Calu3 (cell line): ENCODE measurements around the gene GRM7. TPM values are rescaled to one million over a fixed set of nuclear protein-coding genes. Genes with fewer than 3 reads are reported as not detected.

ENCODE experiments used
- BruUV-seq: library from RNA; stranded (reverse); fragments of 400-500 nt; replicated peaks from 2 replicates; lab custom pipeline; 2021; lab: Mats Ljungman, UMichigan
- CTCF ChIA-PET: fragments of 300-600 bp; sonication (Branson Sonifier 250); formaldehyde crosslinking; loops from one replicate; lab custom pipeline; 2022; ENCODE audit warnings: antibody characterized with exemption; lab: Charles Lee
- DNase-seq: peaks from one replicate; pipeline ENCODE4 v3.0.0; 2022
- H3K27ac Mint-ChIP-seq: one replicate; pipeline ENCODE4 v1.8.0; 2022; ENCODE audit warnings: mixed read lengths; ENCODE audit not compliant: unreplicated experiment
- H3K27me3 Mint-ChIP-seq: one replicate; pipeline ENCODE4 v1.8.0; 2022; ENCODE audit warnings: mixed read lengths; ENCODE audit not compliant: unreplicated experiment
- H3K36me3 Mint-ChIP-seq: one replicate; pipeline ENCODE4 v1.8.0; 2022; ENCODE audit warnings: mild to moderate bottlenecking, moderate library complexity, mixed read lengths; ENCODE audit not compliant: insufficient read depth, unreplicated experiment
- H3K4me1 Mint-ChIP-seq: one replicate; pipeline ENCODE4 v1.8.0; 2022; ENCODE audit warnings: mild to moderate bottlenecking, low read depth, mixed read lengths; ENCODE audit not compliant: unreplicated experiment
- H3K4me3 Mint-ChIP-seq: one replicate; pipeline ENCODE4 v1.8.0; 2022; ENCODE audit warnings: mild to moderate bottlenecking, low read depth, moderate library complexity, mixed read lengths; ENCODE audit not compliant: unreplicated experiment
- H3K9me3 Mint-ChIP-seq: one replicate; pipeline ENCODE4 v1.8.0; 2022; ENCODE audit warnings: low read depth, mixed read lengths; ENCODE audit not compliant: unreplicated experiment
- CTCF ChIP-seq: fragments of 200-600 bp; IDR thresholded peaks from one replicate; pipeline ENCODE4 v1.8.0; 2022; ENCODE audit warnings: antibody characterized with exemption; ENCODE audit not compliant: unreplicated experiment
- intact Hi-C: fragments of 100-400 bp; cut with micrococcal nuclease; formaldehyde crosslinking; loops from one replicate; pipeline ENCODE4 v1.10.0; 2022; ENCODE audit not compliant: unreplicated experiment
- total RNA-seq: library from RNA; stranded (reverse); gene quantifications from 2 replicates; pipeline ENCODE4 v1.2.3, GENCODE V29; 2022

GRM7 gene
- total RNA-seq, 1 experiment from 2014 or later = not detected

- CTCF ChIA-PET = no interaction called here
- no peaks in the 10 kb centered on the region for H3K27me3 Mint-ChIP-seq
- DNase-seq = no peak
- intact Hi-C loops = no loop called here
- no peak for TF ChIP-seq CTCF
- no peak overlapping the region for H3K27ac Mint-ChIP-seq
- BruUV-seq = no TSS peak
- no peaks in the 10 kb centered on the region for H3K4me1 Mint-ChIP-seq
- H3K4me3 Mint-ChIP-seq = no peak overlapping the region
- no peaks in the 10 kb centered on the region for H3K36me3 Mint-ChIP-seq
- H3K9me3 Mint-ChIP-seq = peaks cover 8% of the 10 kb centered on the region
These were observed 403.2 kb downstream of the GRM7 start for GRCh38 chr3:7264196-7264526.

- Mint-ChIP-seq H3K36me3 (no peaks in the 10 kb centered on the region), H3K27ac (no peak overlapping the region), H3K4me1 (no peaks in the 10 kb centered on the region), H3K9me3 (peaks cover 10% of the 10 kb centered on the region), H3K27me3 (no peaks in the 10 kb centered on the region), H3K4me3 (no peak overlapping the region)
- DNase-seq = no peak
- BruUV-seq = no TSS peak
- no peak for TF ChIP-seq CTCF
- intact Hi-C loops = no loop called here
- CTCF ChIA-PET = no interaction called here
These were observed 404.8 kb downstream of the GRM7 start for GRCh38 chr3:7265736-7266135.

- no peak for DNase-seq
- H3K27ac Mint-ChIP-seq = no peak overlapping the region
- BruUV-seq = no TSS peak
- no peak for TF ChIP-seq CTCF
- H3K9me3 Mint-ChIP-seq = peaks cover 10% of the 10 kb centered on the region
- no peaks in the 10 kb centered on the region for H3K36me3 Mint-ChIP-seq
- no peak overlapping the region for H3K4me3 Mint-ChIP-seq
- no peaks in the 10 kb centered on the region for H3K4me1 Mint-ChIP-seq
- intact Hi-C loops = no loop called here
- CTCF ChIA-PET = no interaction called here
- no peaks in the 10 kb centered on the region for H3K27me3 Mint-ChIP-seq
These were observed 405.6 kb downstream of the GRM7 start for GRCh38 chr3:7266551-7266950.

- no peak for TF ChIP-seq CTCF
- Mint-ChIP-seq H3K36me3 (no peaks in the 10 kb centered on the region), H3K4me1 (no peaks in the 10 kb centered on the region), H3K9me3 (peaks cover 6% of the 10 kb centered on the region), H3K27me3 (no peaks in the 10 kb centered on the region), H3K4me3 (no peak overlapping the region), H3K27ac (no peak overlapping the region)
- intact Hi-C loops = no loop called here
- CTCF ChIA-PET = no interaction called here
- DNase-seq = no peak
- no TSS peak for BruUV-seq
These were observed 409.8 kb downstream of the GRM7 start for GRCh38 chr3:7270731-7271130.
